HEK293 (cell line): Measurements from ENCODE around the gene TDRKH.

Source experiments
- CTCF ChIA-PET: fragments of 350-600 bp; formaldehyde crosslinking; extraction: SDS; loops from one replicate; lab custom pipeline; 2021; ENCODE audit warnings: antibody characterized with exemption; lab: Yijun Ruan, JAX
- POLR2A ChIA-PET: fragments of 300-600 bp; formaldehyde crosslinking; extraction: SDS; loops from one replicate; lab custom pipeline; 2020; ENCODE audit warnings: antibody characterized with exemption, inconsistent platforms; lab: Yijun Ruan, JAX
- H3K27ac ChIP-seq: fragments of 200-500 bp; sonication (Bioruptor generic); 2 replicates; pipeline ENCODE4 v1.5.1; 2014; ENCODE audit warnings: low read depth, low read length, control low read depth, inconsistent platforms; ENCODE audit errors: extremely low read depth
- H3K36me3 ChIP-seq, 2 experiments: fragments of 200-500 bp in 1 of 2; sonication (Bioruptor generic) in 1 of 2; 1 replicate in 1 of 2; 2 replicates in 1 of 2; pipeline ENCODE4 v1.5.1; 2014 to 2017; ENCODE audit warnings: inconsistent platforms in 2 of 2, low read length in 2 of 2; ENCODE audit not compliant: control insufficient read depth in 2 of 2, insufficient read depth in 1 of 2
- H3K4me1 ChIP-seq: fragments of 200-500 bp; sonication (Bioruptor generic); 2 replicates; pipeline ENCODE4 v1.5.1; 2014; ENCODE audit warnings: mild to moderate bottlenecking, low read length, inconsistent platforms; ENCODE audit not compliant: control insufficient read depth, insufficient read depth
- H3K4me3 ChIP-seq: 2 replicates; pipeline ENCODE4 v1.5.1; 2011; ENCODE audit warnings: low read depth, mild to moderate bottlenecking, control low read depth, low read length, moderate library complexity
- H3K9me3 ChIP-seq: fragments of 200-500 bp; sonication (Bioruptor generic); 2 replicates; pipeline ENCODE4 v1.5.1; 2014; ENCODE audit warnings: low read depth, low read length, inconsistent platforms; ENCODE audit not compliant: control insufficient read depth, insufficient read depth
- HOXA7 ChIP-seq: sonication (generic); formaldehyde crosslinking; IDR thresholded peaks from 2 replicates; pipeline ENCODE4 v1.8.1; 2022; ENCODE audit warnings: missing genetic modification reagents, borderline replicate concordance
- HOXD13 ChIP-seq: sonication (generic); formaldehyde crosslinking; IDR thresholded peaks from 2 replicates; pipeline ENCODE4 v1.8.0; 2022; ENCODE audit warnings: missing genetic modification reagents, borderline replicate concordance
- KLF16 ChIP-seq: fragments of 450-650 bp; formaldehyde crosslinking; IDR thresholded peaks from 2 replicates; pipeline ENCODE4 v1.5.1; 2017; ENCODE audit warnings: missing biosample characterization, missing genetic modification characterization
- MEIS1 ChIP-seq: sonication (generic); formaldehyde crosslinking; IDR thresholded peaks from 2 replicates; pipeline ENCODE4 v1.8.1; 2022; ENCODE audit warnings: missing genetic modification reagents, mild to moderate bottlenecking, borderline replicate concordance
- MZF1 ChIP-seq: fragments of 450-650 bp; formaldehyde crosslinking; IDR thresholded peaks from 2 replicates; pipeline ENCODE4 v1.5.1; 2017; ENCODE audit warnings: missing biosample characterization, missing genetic modification characterization, borderline replicate concordance
- OVOL3 ChIP-seq: fragments of 450-650 bp; formaldehyde crosslinking; IDR thresholded peaks from 2 replicates; pipeline ENCODE4 v1.5.1; 2016; ENCODE audit warnings: missing biosample characterization, missing genetic modification characterization
- SALL2 ChIP-seq: fragments of 450-650 bp; formaldehyde crosslinking; IDR thresholded peaks from 2 replicates; pipeline ENCODE4 v1.5.0; 2017; ENCODE audit warnings: missing biosample characterization, mild to moderate bottlenecking, missing genetic modification characterization, borderline replicate concordance
- SETDB1 ChIP-seq: IDR thresholded peaks from one replicate; pipeline ENCODE4 v1.6.1; 2017; ENCODE audit warnings: mild to moderate bottlenecking, low read length, moderate library complexity, mixed read lengths; ENCODE audit not compliant: insufficient read length
- ZBTB26 ChIP-seq: fragments of 450-650 bp; formaldehyde crosslinking; optimal IDR thresholded peaks from 2 replicates; pipeline ENCODE3; 2016; ENCODE audit warnings: missing biosample characterization, mild to moderate bottlenecking, missing genetic modification characterization
- ZEB2 ChIP-seq: fragments of 450-650 bp; formaldehyde crosslinking; IDR thresholded peaks from 2 replicates; pipeline ENCODE4 v1.5.1; 2016; ENCODE audit warnings: missing biosample characterization, missing genetic modification characterization
- ZIC2 ChIP-seq: fragments of 450-650 bp; formaldehyde crosslinking; IDR thresholded peaks from 2 replicates; pipeline ENCODE4 v1.5.1; 2016; ENCODE audit warnings: missing biosample characterization, missing genetic modification characterization
- ZNF10 ChIP-seq: fragments of 450-650 bp; formaldehyde crosslinking; IDR thresholded peaks from 2 replicates; pipeline ENCODE4 v1.5.1; 2017; ENCODE audit warnings: missing biosample characterization, missing genetic modification characterization
- ZNF155 ChIP-seq: fragments of 450-650 bp; formaldehyde crosslinking; IDR thresholded peaks from 2 replicates; pipeline ENCODE4 v1.5.1; 2016; ENCODE audit warnings: missing biosample characterization, missing genetic modification characterization
- ZNF19 ChIP-seq: fragments of 450-650 bp; formaldehyde crosslinking; IDR thresholded peaks from 2 replicates; pipeline ENCODE4; 2016; ENCODE audit warnings: missing biosample characterization, missing genetic modification characterization, low read depth
- ZNF2 ChIP-seq: fragments of 450-650 bp; formaldehyde crosslinking; IDR thresholded peaks from 2 replicates; pipeline ENCODE4 v1.5.1; 2016; ENCODE audit warnings: missing biosample characterization, missing genetic modification characterization
- ZNF239 ChIP-seq: fragments of 450-650 bp; formaldehyde crosslinking; IDR thresholded peaks from 2 replicates; pipeline ENCODE4 v1.5.1; 2016; ENCODE audit warnings: missing biosample characterization, missing genetic modification characterization
- ZNF335 ChIP-seq: fragments of 450-650 bp; formaldehyde crosslinking; conservative IDR thresholded peaks from 2 replicates; pipeline ENCODE4 v1.5.1; 2016; ENCODE audit warnings: missing biosample characterization, missing genetic modification characterization
- ZNF341 ChIP-seq: fragments of 450-650 bp; formaldehyde crosslinking; IDR thresholded peaks from 2 replicates; pipeline ENCODE4; 2016; ENCODE audit warnings: low read depth, missing biosample characterization, missing genetic modification characterization
- ZNF416 ChIP-seq: fragments of 450-650 bp; formaldehyde crosslinking; IDR thresholded peaks from 2 replicates; pipeline ENCODE4 v1.5.1; 2016; ENCODE audit warnings: missing biosample characterization, missing genetic modification characterization
- ZNF518A ChIP-seq: fragments of 450-650 bp; formaldehyde crosslinking; conservative IDR thresholded peaks from 2 replicates; pipeline ENCODE4 v1.5.1; 2016; ENCODE audit warnings: low read depth, missing biosample characterization, missing genetic modification characterization
- ZNF555 ChIP-seq: fragments of 450-650 bp; formaldehyde crosslinking; conservative IDR thresholded peaks from 2 replicates; pipeline ENCODE4 v1.5.1; 2017; ENCODE audit warnings: missing biosample characterization, mild to moderate bottlenecking, missing genetic modification characterization, inconsistent platforms
- ZNF658 ChIP-seq: fragments of 450-650 bp; formaldehyde crosslinking; IDR thresholded peaks from 2 replicates; pipeline ENCODE4; 2016; ENCODE audit warnings: missing biosample characterization, missing genetic modification characterization
- ZNF747 ChIP-seq: fragments of 450-650 bp; formaldehyde crosslinking; IDR thresholded peaks from 2 replicates; pipeline ENCODE4 v1.5.1; 2016; ENCODE audit warnings: missing biosample characterization, missing genetic modification characterization
- ZNF768 ChIP-seq: fragments of 450-650 bp; formaldehyde crosslinking; IDR thresholded peaks from 2 replicates; pipeline ENCODE4 v1.5.1; 2018; ENCODE audit warnings: missing biosample characterization, mild to moderate bottlenecking, missing genetic modification characterization
- TF ChIP-seq, protein P1 (sequence below): fragments of 450-650 bp; formaldehyde crosslinking; IDR thresholded peaks from 2 replicates; pipeline ENCODE4 v1.5.1; 2016; ENCODE audit warnings: missing biosample characterization, missing genetic modification characterization

TDRKH gene

DNA sequence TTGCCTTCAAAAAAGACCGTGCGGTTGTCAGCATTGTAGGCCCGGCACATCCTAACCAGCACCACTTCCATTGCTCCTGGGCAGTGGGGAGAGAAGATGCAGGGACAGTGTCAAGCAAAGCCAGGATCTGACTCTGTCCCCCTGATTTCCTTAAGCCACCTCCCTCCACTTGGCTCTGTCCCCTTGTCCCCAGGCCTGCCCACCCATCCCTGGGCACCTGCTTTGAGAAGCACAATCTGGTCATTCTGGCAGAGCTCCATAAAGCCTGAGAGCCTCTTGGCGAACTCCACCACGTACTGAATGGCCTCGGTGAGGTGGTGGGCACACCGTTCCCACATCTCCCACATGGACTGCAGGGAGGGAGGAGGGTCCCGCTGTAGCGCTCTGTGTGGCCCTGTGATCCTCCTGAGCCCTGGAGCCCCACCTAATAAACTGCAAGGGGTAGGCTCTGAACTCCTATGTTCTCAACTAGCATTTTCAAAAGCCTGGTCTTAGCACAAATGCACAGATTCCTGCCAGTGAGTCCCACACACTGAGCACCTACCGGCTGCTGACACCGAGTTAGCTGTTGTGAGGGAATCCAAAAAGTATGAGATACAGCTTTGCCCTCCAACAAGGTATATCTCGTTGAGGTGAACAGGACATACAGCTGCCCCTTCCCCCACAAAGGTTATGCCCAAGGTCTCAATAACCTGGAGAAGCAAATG is 23.1 kb upstream of the TDRKH start:
- no peaks in the 10 kb centered on the region for H3K9me3 ChIP-seq
- no peak for TF ChIP-seq ZNF10 (tag by site-specific recombination)
- TF ChIP-seq ZNF747 = no peak
- no peak for TF ChIP-seq ZNF2
- TF ChIP-seq MZF1 (tag by site-specific recombination) = no peak
- no peak for TF ChIP-seq OVOL3 (tag by site-specific recombination)
- TF ChIP-seq ZNF518A (tag by site-specific recombination) = no peak
- no peaks in the 10 kb centered on the region for H3K36me3 ChIP-seq
- H3K4me1 ChIP-seq = no peaks in the 10 kb centered on the region
- CTCF ChIA-PET = interaction anchor here (0.5 to 0.6 kb wide), 2 partner anchors 163 to 972 kb away, joined by 3 read pairs; no protein-coding TSS in a partner anchor
- no peak overlapping the region for H3K27ac ChIP-seq
- POLR2A ChIA-PET = no interaction called here
- no peak overlapping the region for H3K4me3 ChIP-seq

GRCh38 chr1:151811181-151811580 is 20.9 kb upstream of the TDRKH start:
- no peak overlapping the region for H3K27ac ChIP-seq
- TF ChIP-seq ZBTB26 (no peak), SETDB1 (no peak), ZNF555 (no peak), SALL2 (no peak), ZIC2 (tag by site-specific recombination) (no peak), ZNF341 (peak; percentile 36; the same call in 1 of the 2 replicates), ZNF658 (no peak)
- TF ChIP-seq, all 188 proteins: peak for 1
- Histone ChIP-seq H3K9me3 (no peaks in the 10 kb centered on the region), H3K4me3 (no peak overlapping the region), H3K4me1 (no peaks in the 10 kb centered on the region), H3K36me3 (no peaks in the 10 kb centered on the region)
- POLR2A ChIA-PET = no interaction called here
- CTCF ChIA-PET = no interaction called here

- Histone ChIP-seq H3K27ac (no peak overlapping the region), H3K36me3 (no peaks in the 10 kb centered on the region), H3K4me3 (no peak overlapping the region), H3K9me3 (no peaks in the 10 kb centered on the region), H3K4me1 (no peaks in the 10 kb centered on the region)
- CTCF ChIA-PET = interaction anchor here (0.7 to 1.1 kb wide), 2 partner anchors 26 to 1545 kb away, joined by 3 to 6 read pairs; no protein-coding TSS in a partner anchor
- POLR2A ChIA-PET = interaction anchor here (0.6 to 0.7 kb wide), 2 partner anchors 20 to 351 kb away, joined by 3 read pairs; partner anchors contain the start of gene POGZ
- TF ChIP-seq, protein P1, sequence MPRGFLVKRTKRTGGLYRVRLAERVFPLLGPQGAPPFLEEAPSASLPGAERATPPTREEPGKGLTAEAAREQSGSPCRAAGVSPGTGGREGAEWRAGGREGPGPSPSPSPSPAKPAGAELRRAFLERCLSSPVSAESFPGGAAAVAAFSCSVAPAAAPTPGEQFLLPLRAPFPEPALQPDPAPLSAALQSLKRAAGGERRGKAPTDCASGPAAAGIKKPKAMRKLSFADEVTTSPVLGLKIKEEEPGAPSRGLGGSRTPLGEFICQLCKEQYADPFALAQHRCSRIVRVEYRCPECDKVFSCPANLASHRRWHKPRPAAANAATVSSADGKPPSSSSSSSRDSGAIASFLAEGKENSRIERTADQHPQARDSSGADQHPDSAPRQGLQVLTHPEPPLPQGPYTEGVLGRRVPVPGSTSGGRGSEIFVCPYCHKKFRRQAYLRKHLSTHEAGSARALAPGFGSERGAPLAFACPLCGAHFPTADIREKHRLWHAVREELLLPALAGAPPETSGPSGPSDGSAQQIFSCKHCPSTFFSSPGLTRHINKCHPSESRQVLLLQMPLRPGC (tag by site-specific recombination) = peak; percentile 54; the same call in 1 of the 2 replicates
- TF ChIP-seq ZNF155 (tag by site-specific recombination) (no peak), HOXD13 (CRISPR knock-in tag) (no peak), HOXA7 (CRISPR knock-in tag) (no peak), ZEB2 (peak; percentile 68; the same call in 1 of the 2 replicates), KLF16 (tag by site-specific recombination) (peak; percentile 60), MEIS1 (CRISPR knock-in tag) (no peak), ZNF768 (tag by site-specific recombination) (no peak), ZNF416 (tag by site-specific recombination) (no peak), ZNF239 (tag by site-specific recombination) (no peak), ZNF335 (tag by site-specific recombination) (peak; percentile 47; the same call in 1 of the 2 replicates), ZNF19 (tag by site-specific recombination) (no peak)
Measured at GRCh38 chr1:151809985-151810556, 19.8 kb upstream of the TDRKH start.
